Tongue (tissue), 2 donors: Measurements from ENCODE around the gene GABPA. TPM values are rescaled to one million over a fixed set of nuclear protein-coding genes. Genes with fewer than 3 reads are reported as not detected.
A peak's percentile ranks its signal among the peaks of the same experiment; 100 is the strongest.

Experiments
- DNase-seq: peaks from one replicate; pipeline ENCODE4 v3.0.0-alpha.2; 2015
- total RNA-seq: library from RNA; depleted of rRNA; stranded (reverse); fragments of >200 nt; gene quantifications from one replicate; pipeline ENCODE4 v1.2.3, GENCODE V29; 2014

Gene GABPA
- total RNA-seq, 1 donor from 2014 or later, result 49.5 TPM

GRCh38 chr21:25811186-25811585, 76.4 kb downstream of the GABPA start:
- no peak for DNase-seq

GRCh38 chr21:25813917-25814316, 79.1 kb downstream of the GABPA start:
- no peak for DNase-seq

- DNase-seq, result peak; percentile 18
These were observed 83.3 kb downstream of the GABPA start for GRCh38 chr21:25818121-25818520.

- DNase-seq, result no peak
These were observed 83.8 kb downstream of the GABPA start for GRCh38 chr21:25818551-25818950.

Other genes with a start within 250 kb of the GABPA start
- 55.6 TPM for gene MRPL39, start 127.5 kb upstream of the GABPA start, total RNA-seq
- gene JAM2, start 95.7 kb upstream of the GABPA start, total RNA-seq, result 42.5 TPM
- gene ATP5PF, start 68 bp upstream of the GABPA start, total RNA-seq, result 141 TPM